Hepatocyte (in vitro differentiated cells): ENCODE measurements around the gene SORL1. TPM values are rescaled to one million over a fixed set of nuclear protein-coding genes. Genes with fewer than 3 reads are reported as not detected.

Source experiments
- DNase-seq: peaks from one replicate; pipeline ENCODE4 v3.0.0-alpha.2; 2016; ENCODE audit warnings: low spot score
- H2AFZ ChIP-seq: fragments of 200-600 bp; sonication (generic); 2 replicates; pipeline ENCODE4 v1.6.0; 2016; ENCODE audit warnings: antibody characterized with exemption, mild to moderate bottlenecking
- H3K27ac ChIP-seq: fragments of 200-600 bp; sonication (generic); 2 replicates; pipeline ENCODE4 v1.5.1; 2016; ENCODE audit warnings: mild to moderate bottlenecking
- H3K27me3 ChIP-seq: fragments of 200-600 bp; sonication (generic); 2 replicates; pipeline ENCODE4 v1.6.1; 2016
- H3K36me3 ChIP-seq: fragments of 200-600 bp; sonication (generic); replicated peaks from 2 replicates; pipeline ENCODE4 v1.5.1; 2016; ENCODE audit warnings: low read depth; ENCODE audit not compliant: insufficient read depth
- H3K4me1 ChIP-seq: fragments of 200-600 bp; sonication (generic); 2 replicates; pipeline ENCODE4 v1.5.1; 2016; ENCODE audit warnings: mild to moderate bottlenecking, moderate library complexity; ENCODE audit not compliant: insufficient read depth
- H3K4me2 ChIP-seq: fragments of 200-600 bp; sonication (generic); 2 replicates; pipeline ENCODE4 v1.6.0; 2016
- H3K4me3 ChIP-seq: fragments of 200-600 bp; sonication (generic); 2 replicates; pipeline ENCODE4 v1.5.1; 2016; ENCODE audit warnings: mild to moderate bottlenecking
- H3K79me2 ChIP-seq: fragments of 200-600 bp; sonication (generic); 2 replicates; pipeline ENCODE4 v1.6.0; 2017; ENCODE audit warnings: mild to moderate bottlenecking
- H3K9me2 ChIP-seq: fragments of 200-600 bp; sonication (generic); replicated peaks from 2 replicates; pipeline ENCODE4 v1.6.0; 2017; ENCODE audit warnings: mild to moderate bottlenecking; ENCODE audit not compliant: insufficient read depth
- H3K9me3 ChIP-seq: fragments of 200-600 bp; sonication (generic); 2 replicates; pipeline ENCODE4 v1.5.1; 2016; ENCODE audit warnings: low read depth, mild to moderate bottlenecking
- H4K20me1 ChIP-seq: fragments of 200-600 bp; sonication (generic); 2 replicates; pipeline ENCODE4 v1.6.0; 2016; ENCODE audit warnings: mild to moderate bottlenecking; ENCODE audit not compliant: insufficient read depth, poor library complexity, severe bottlenecking
- CTCF ChIP-seq: fragments of 200-600 bp; sonication (generic); IDR thresholded peaks from 2 replicates; pipeline ENCODE4 v1.5.1; 2016; ENCODE audit warnings: antibody characterized with exemption, mild to moderate bottlenecking; ENCODE audit not compliant: poor library complexity
- EZH2 ChIP-seq: fragments of 200-600 bp; sonication (generic); IDR thresholded peaks from 2 replicates; pipeline ENCODE4 v1.6.1; 2016; ENCODE audit warnings: antibody characterized with exemption, mild to moderate bottlenecking, borderline replicate concordance
- EZH2phosphoT487 ChIP-seq: fragments of 200-600 bp; sonication (generic); IDR thresholded peaks from one replicate; pipeline ENCODE4 v1.6.1; 2018; ENCODE audit warnings: antibody characterized with exemption, mild to moderate bottlenecking, low read depth, moderate library complexity; ENCODE audit not compliant: unreplicated experiment, severe bottlenecking
- WGBS: methylation state at CpG from one replicate; pipeline ENCODE4 v1.1.6; 2016; ENCODE audit warnings: low lambda C conversion rate; ENCODE audit errors: missing lambda C conversion rate; 5-methylcytosine and 5-hydroxymethylcytosine counted together
- polyA plus RNA-seq: library from polyadenylated mRNA; unstranded; fragments of >200 nt; fragmentation: Nextera tagmentation; extraction: Ambion mirVana; gene quantifications from 2 replicates; pipeline ENCODE4 v1.2.1, GENCODE V29; 2016
- total RNA-seq: library from RNA; depleted of rRNA; stranded (reverse); fragments of >200 nt; gene quantifications from 2 replicates; pipeline ENCODE4 v1.2.3, GENCODE V29; 2014

SORL1 gene
- total and polyA plus RNA-seq, 2 experiments from 2014 or later, result 13.5 to 26.5 TPM

- Histone ChIP-seq H3K4me2 (no peak overlapping the region), H3K36me3 (no peaks in the 10 kb centered on the region), H3K27ac (peak overlapping the region; percentile 62), H3K4me1 (peaks cover 9% of the 10 kb centered on the region), H3K79me2 (no peaks in the 10 kb centered on the region), H3K4me3 (no peak overlapping the region), H3K9me3 (no peaks in the 10 kb centered on the region), H3K9me2 (no peaks in the 10 kb centered on the region), H3K27me3 (no peaks in the 10 kb centered on the region), H4K20me1 (no peaks in the 10 kb centered on the region), H2AFZ (no peak overlapping the region)
- peak; percentile 48 for DNase-seq
- no peak for TF ChIP-seq EZH2phosphoT487
- TF ChIP-seq CTCF, result no peak
- no peak for TF ChIP-seq EZH2
- WGBS, result 72% methylated on average over 4 of the region's 5 CpGs
Measured at GRCh38 chr11:121476379-121477032, 24.4 kb downstream of the SORL1 start.

GRCh38 chr11:121478226-121478894 lies 26.2 kb downstream of the SORL1 start:
- no peaks in the 10 kb centered on the region for H3K9me3 ChIP-seq
- 92% methylated on average over 18 of the region's 18 CpGs for WGBS
- TF ChIP-seq EZH2, result no peak
- no peak for TF ChIP-seq EZH2phosphoT487
- TF ChIP-seq CTCF, result no peak
- no peaks in the 10 kb centered on the region for H3K79me2 ChIP-seq
- no peak overlapping the region for H3K4me3 ChIP-seq
- peak overlapping the region; percentile 2 for H3K27ac ChIP-seq
- H3K36me3 ChIP-seq, result no peaks in the 10 kb centered on the region
- H3K4me1 ChIP-seq, result peaks cover 8% of the 10 kb centered on the region
- no peaks in the 10 kb centered on the region for H4K20me1 ChIP-seq
- H3K4me2 ChIP-seq, result no peak overlapping the region
- H3K27me3 ChIP-seq, result no peaks in the 10 kb centered on the region
- no peaks in the 10 kb centered on the region for H3K9me2 ChIP-seq
- DNase-seq, result no peak
- H2AFZ ChIP-seq, result no peak overlapping the region

GRCh38 chr11:121478895-121479697 lies 27.0 kb downstream of the SORL1 start:
- H3K79me2 ChIP-seq, result no peaks in the 10 kb centered on the region
- no peaks in the 10 kb centered on the region for H3K9me2 ChIP-seq
- H4K20me1 ChIP-seq, result no peaks in the 10 kb centered on the region
- WGBS, result 73% methylated on average over 24 of the region's 25 CpGs
- H3K9me3 ChIP-seq, result no peaks in the 10 kb centered on the region
- H3K27ac ChIP-seq, result no peak overlapping the region
- no peak overlapping the region for H2AFZ ChIP-seq
- H3K4me1 ChIP-seq, result peaks cover 7% of the 10 kb centered on the region
- H3K4me3 ChIP-seq, result no peak overlapping the region
- H3K4me2 ChIP-seq, result no peak overlapping the region
- no peak for TF ChIP-seq EZH2phosphoT487
- TF ChIP-seq CTCF, result no peak
- TF ChIP-seq EZH2, result no peak
- no peaks in the 10 kb centered on the region for H3K36me3 ChIP-seq
- no peaks in the 10 kb centered on the region for H3K27me3 ChIP-seq
- no peak for DNase-seq
